ENCODE measurements around the gene OSBPL6. TPM values are rescaled to one million over a fixed set of nuclear protein-coding genes. Genes with fewer than 3 reads are reported as not detected.
A peak's percentile ranks its signal among the peaks of the same experiment; 100 is the strongest.

OSBPL6 gene
- total RNA-seq, 1 experiment from 2014 or later: 11.6 TPM

DNA sequence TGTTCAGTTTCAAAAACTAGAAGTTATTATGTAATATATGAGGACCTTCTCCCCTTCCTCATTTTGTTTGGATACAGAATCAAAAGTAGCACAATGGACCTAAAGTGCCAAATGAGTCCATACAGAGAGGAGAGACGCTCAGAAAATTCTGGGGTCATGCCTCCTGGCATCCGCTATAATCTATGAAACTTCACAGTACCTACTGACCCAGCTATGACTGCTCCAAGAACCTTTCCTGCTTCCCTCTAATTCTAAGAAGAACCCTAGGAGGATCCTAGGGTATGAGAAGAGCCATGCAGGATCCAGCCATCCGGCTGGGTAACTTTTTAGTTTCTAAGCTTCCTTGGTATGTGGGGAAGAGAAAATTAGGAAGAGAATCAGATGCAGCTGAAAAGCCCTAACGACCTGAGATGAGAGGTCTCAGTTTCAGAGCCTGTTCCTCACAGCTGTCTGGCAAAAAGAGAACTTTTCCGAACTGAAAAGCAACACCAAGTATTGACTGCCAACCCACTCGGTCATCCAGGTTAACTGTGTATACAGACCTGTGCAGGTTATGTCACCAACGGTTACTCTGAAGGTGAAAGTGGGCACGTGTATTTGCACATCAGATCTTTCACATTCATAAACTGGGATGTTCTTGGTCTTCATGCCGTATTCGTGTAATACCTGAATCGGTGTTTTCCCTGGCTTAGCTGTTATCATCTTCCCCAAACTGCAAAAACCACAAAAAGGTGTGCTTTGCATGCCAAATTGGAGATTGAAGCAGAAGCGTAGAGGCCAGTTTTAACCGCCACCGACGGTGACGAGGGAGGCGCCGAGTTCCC is 255.6 kb downstream of the OSBPL6 start:
- Histone ChIP-seq H4K20me1 (ENCODE audit: insufficient read depth) (0 out of 2 replicates have a peak, but pooled peaks cover 5% of the 10 kb centered on the region), H3K9ac (ENCODE audit: low read length) (peak overlapping the region; percentile 94), H3K79me2 (ENCODE audit: insufficient read depth, low read length) (peaks cover 39% of the 10 kb centered on the region), H3K27ac (ENCODE audit: low read depth, low read length) (peak overlapping the region; percentile 86), H3K4me1 (ENCODE audit: control insufficient read depth in 1 of 2, insufficient read depth in 2 of 2, low read length in 2 of 2) (peaks cover 12 to 20% of the 10 kb centered on the region in 2 experiments; a peak in 2 of 4 replicates), H3K27me3 (ENCODE audit: insufficient read depth, low read length) (no peaks in the 10 kb centered on the region), H3K4me2 (ENCODE audit: low read length) (peak overlapping the region; percentile 94), H3K9me2 (ENCODE audit: insufficient read depth) (no peaks in the 10 kb centered on the region), H2AFZ (ENCODE audit: low read depth, low read length, poor library complexity, severe bottlenecking) (no peak overlapping the region), H3K36me3 (ENCODE audit: control insufficient read depth in 1 of 2, insufficient read depth in 2 of 2, low read length in 2 of 2) (peaks cover 19 to 21% of the 10 kb centered on the region in 2 experiments), H3K9me3 (ENCODE audit: control insufficient read depth in 1 of 2, insufficient read depth in 1 of 2, low read depth in 1 of 2, low read length in 2 of 2) (no peaks in the 10 kb centered on the region), H3K4me3 (replicated peaks in 1 of 2; ENCODE audit: low read depth in 1 of 2, low read length in 2 of 2) (peak overlapping the region; percentile 72 to 93)
- CTCF ChIA-PET: no interaction called here
- ATAC-seq (no peak), DNase-seq (ENCODE audit: low read depth, low spot score) (no peak)
- POLR2A ChIA-PET: interaction anchor here (1.5 kb wide), 1 partner anchor 11 kb away, joined by 4 read pairs; no protein-coding TSS in a partner anchor
- TF ChIP-seq, protein P1, sequence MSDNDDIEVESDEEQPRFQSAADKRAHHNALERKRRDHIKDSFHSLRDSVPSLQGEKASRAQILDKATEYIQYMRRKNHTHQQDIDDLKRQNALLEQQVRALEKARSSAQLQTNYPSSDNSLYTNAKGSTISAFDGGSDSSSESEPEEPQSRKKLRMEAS (IDR thresholded peaks at IDR 0.05): 0 out of 2 replicates have a peak, but pooled peaks have one; percentile 2
- no peak for TF ChIP-seq ZFX (IDR thresholded peaks at IDR 0.05)
- intact Hi-C loops (cut with micrococcal nuclease): no loop called here
- RAD21 ChIA-PET (ENCODE audit: low non-redundant PET in 1 of 2, low total read pairs in 2 of 2, uncharacterized antibody in 2 of 2, unreplicated experiment in 2 of 2): no interaction called here
- BruUV-seq (replicated peaks): TSS peak; percentile 55

GRCh38 chr2:178450524-178450773 is 256.1 kb downstream of the OSBPL6 start:
- Histone ChIP-seq H3K9me2 (ENCODE audit: insufficient read depth) (no peaks in the 10 kb centered on the region), H3K4me3 (replicated peaks in 1 of 2; ENCODE audit: low read depth in 1 of 2, low read length in 2 of 2) (peak overlapping the region; percentile 72 to 93), H3K9me3 (ENCODE audit: control insufficient read depth in 1 of 2, insufficient read depth in 1 of 2, low read depth in 1 of 2, low read length in 2 of 2) (no peaks in the 10 kb centered on the region), H3K79me2 (ENCODE audit: insufficient read depth, low read length) (peaks cover 37% of the 10 kb centered on the region), H3K4me1 (ENCODE audit: control insufficient read depth in 1 of 2, insufficient read depth in 2 of 2, low read length in 2 of 2) (peaks cover 12 to 20% of the 10 kb centered on the region in 2 experiments; a peak in 2 of 4 replicates), H3K4me2 (ENCODE audit: low read length) (peak overlapping the region; percentile 94), H3K27me3 (ENCODE audit: insufficient read depth, low read length) (no peaks in the 10 kb centered on the region), H2AFZ (ENCODE audit: low read depth, low read length, poor library complexity, severe bottlenecking) (no peak overlapping the region), H3K36me3 (ENCODE audit: control insufficient read depth in 1 of 2, insufficient read depth in 2 of 2, low read length in 2 of 2) (peaks cover 13 to 15% of the 10 kb centered on the region in 2 experiments), H3K27ac (ENCODE audit: low read depth, low read length) (peak overlapping the region; percentile 86), H3K9ac (ENCODE audit: low read length) (peak overlapping the region; percentile 94), H4K20me1 (ENCODE audit: insufficient read depth) (0 out of 2 replicates have a peak, but pooled peaks cover 5% of the 10 kb centered on the region)
- CTCF ChIA-PET: interaction anchor here (0.9 to 1.1 kb wide), 3 partner anchors 31 to 250 kb away, joined by 3 to 6 read pairs (median 3); no protein-coding TSS in a partner anchor
- POLR2A ChIA-PET: interaction anchor here (0.9 to 1.5 kb wide), 6 partner anchors 9 to 36 kb away, joined by 3 to 5 read pairs (median 4); partner anchors contain the start of gene PLEKHA3
- ATAC-seq (no peak), DNase-seq (ENCODE audit: low read depth, low spot score) (no peak)
- BruUV-seq (replicated peaks): no TSS peak
- TF ChIP-seq JUND (IDR thresholded peaks at IDR 0.05) (no peak), POLR2AphosphoS5 (IDR thresholded peaks at IDR 0.05; ENCODE audit: low read depth, low read length) (no peak), ELF1 (IDR thresholded peaks at IDR 0.05; ENCODE audit: borderline replicate concordance, low read depth) (no peak), CEBPB (IDR thresholded peaks at IDR 0.05; ENCODE audit: low read depth) (no peak), EZH2phosphoT487 (IDR thresholded peaks at IDR 0.05; ENCODE audit: borderline replicate concordance) (no peak), SP1 (IDR thresholded peaks at IDR 0.05; ENCODE audit: low read depth) (no peak), RAD21 (IDR thresholded peaks at IDR 0.05; ENCODE audit: low read depth) (no peak)
- TF ChIP-seq, protein P2, sequence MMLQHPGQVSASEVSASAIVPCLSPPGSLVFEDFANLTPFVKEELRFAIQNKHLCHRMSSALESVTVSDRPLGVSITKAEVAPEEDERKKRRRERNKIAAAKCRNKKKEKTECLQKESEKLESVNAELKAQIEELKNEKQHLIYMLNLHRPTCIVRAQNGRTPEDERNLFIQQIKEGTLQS (IDR thresholded peaks at IDR 0.05): no peak
- TF ChIP-seq, protein P1 (IDR thresholded peaks at IDR 0.05): peak; percentile 27
- RAD21 ChIA-PET (ENCODE audit: low non-redundant PET in 1 of 2, low total read pairs in 2 of 2, uncharacterized antibody in 2 of 2, unreplicated experiment in 2 of 2): no interaction called here
- intact Hi-C loops (cut with micrococcal nuclease): no loop called here

All from HCT116 (cell line).